Stimulated activated naive CD4-positive, alpha-beta T cell (primary cell): Measurements from ENCODE around the gene LATS2.

Experiments used
- DNase-seq, 6 experiments: peaks; one replicate each; lab custom pipeline; 2025; lab: John Stamatoyannopoulos, UW

LATS2 gene

DNA sequence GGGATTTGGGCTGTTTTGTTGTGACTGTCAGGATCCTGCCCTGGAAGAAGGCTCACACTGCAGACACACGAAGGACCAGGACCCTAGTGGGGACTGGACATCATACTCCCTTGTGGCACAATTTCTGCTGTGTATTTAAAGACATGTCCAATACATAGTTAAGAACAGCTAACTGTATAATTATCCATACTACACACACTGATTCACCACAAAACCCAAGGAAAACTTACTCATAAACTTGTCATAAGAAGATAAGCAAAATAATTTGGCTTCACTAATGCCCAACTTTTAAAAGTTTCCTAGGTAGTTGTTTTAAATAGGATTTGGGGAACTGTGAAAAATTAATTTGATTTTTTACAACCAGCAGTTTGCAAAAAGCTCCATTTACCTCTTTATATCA lies 46.1 kb downstream of the LATS2 start:
- DNase-seq = no peak

DNA sequence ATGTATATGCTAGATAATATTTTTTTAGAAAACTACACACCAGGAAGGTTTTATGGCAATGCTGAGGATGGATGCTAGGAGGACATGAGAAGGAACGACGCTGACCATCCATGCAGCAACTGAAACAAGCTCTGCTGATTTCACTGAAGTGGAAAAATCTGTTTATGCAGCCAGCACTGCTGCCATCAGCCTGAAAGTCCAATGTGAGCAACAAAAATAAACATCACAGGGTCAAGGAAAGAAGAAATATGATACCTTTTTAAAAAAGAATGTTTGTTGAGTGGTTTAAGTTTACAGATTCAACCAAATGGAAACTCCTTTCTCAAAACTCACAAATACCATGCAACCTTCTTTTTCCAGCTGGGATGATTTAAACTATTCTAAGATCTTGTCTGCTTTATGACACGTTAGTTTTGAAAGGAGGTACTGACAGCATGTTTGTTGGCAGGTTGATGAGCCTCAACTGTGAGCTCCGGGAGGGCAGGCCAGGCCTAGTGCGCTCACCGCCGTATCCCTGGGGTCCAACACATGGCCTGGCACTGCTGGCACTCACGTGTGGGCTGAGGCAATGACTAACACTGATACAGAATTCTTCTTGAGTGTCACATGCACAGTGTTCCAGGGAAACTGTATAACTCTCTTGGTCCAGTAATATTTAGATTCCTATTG lies 46.8 kb downstream of the LATS2 start:
- no peak for DNase-seq

DNA sequence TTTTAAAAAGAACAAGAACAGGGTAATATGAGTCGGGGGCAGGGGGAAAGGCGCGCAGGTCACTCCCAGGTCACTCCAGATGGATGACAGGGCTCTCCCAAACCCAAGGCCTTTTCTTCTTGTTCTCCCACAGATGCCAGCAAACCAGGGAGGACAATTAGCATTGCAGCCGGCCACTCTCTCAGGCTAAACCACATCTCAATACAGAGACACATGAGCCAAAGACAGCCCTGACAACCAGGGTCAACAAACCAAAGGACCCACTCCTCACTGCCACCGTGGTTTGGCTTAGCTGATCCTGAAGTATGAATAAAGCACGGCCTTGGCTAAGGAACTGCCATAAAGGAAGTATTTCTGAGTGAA lies 47.3 kb downstream of the LATS2 start:
- DNase-seq = no peak

DNA sequence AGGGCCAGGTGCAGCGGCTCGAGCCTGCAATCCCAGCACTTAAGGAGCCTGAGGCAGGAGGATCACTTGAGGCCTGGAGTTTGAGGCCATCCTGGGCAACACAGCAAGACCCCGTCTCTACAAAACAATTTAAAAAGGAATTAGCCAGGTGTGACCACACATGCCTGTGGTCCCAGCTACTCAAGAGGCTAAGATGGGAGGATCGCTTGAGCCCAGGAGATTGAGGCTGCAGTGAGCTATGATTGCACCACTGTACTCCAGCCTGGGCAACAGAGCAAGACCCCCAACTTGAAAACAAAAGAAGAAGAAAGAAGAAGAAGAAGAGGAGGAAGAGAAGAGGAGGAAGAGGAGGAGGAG lies 47.7 kb downstream of the LATS2 start:
- DNase-seq = no peak

DNA sequence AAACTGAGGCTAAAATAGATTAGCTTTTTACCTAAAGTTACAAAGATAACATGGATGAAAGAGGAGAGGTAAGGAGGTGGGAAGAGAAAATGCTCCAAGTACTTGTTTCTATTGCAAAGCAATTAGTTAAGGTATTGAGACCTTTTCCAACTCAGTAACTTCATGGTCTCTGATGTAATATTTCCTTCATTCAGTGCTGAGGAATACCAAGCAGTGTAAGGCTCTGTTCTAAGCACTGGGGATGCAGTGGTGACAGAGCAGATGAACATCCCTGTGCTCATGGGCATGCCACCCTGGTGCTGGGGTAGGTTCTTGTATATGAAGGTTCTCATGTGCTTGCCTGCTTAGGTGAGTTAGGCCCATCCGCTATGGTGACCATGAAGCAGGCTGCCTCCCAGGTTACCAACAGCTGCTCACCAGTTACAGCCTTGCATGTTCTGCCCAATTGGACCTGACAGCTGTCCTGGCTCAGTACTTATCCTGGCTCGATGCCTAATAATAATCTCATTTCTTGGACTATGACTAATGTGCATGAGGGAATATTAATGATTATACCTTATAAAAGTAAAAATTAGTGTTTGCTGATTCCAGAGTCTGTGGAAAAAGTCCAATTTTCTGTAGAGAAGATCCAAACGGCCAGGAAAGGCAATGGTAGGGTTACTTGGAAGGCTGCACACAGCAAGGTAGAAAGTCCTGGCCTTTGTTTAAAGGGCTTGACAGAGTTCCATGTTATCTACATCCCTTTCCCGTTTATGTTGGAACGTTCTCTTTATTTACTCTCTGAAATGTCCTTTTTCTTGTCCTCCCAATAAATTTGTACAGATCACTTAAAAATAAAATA lies 48.3 kb downstream of the LATS2 start:
- DNase-seq = no peak

DNA sequence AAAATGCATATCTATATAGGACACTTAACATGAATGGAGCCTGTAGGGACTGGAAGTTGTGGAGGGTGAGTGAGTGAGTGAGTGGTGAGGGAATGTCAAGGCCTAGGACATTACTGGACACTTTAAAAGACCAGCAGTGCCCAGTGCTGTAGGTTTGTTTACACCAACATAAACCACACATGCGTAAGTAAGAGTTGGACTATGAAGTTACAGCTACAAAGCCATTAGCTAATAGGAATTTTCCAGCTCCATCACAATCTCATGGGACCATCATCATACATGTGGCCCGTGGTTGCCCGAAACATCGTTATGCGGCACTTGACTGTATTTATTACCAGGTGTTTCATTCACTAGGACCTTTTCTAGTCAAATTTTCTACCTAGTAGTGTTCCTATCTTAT lies 49.2 kb downstream of the LATS2 start:
- DNase-seq = no peak

DNA sequence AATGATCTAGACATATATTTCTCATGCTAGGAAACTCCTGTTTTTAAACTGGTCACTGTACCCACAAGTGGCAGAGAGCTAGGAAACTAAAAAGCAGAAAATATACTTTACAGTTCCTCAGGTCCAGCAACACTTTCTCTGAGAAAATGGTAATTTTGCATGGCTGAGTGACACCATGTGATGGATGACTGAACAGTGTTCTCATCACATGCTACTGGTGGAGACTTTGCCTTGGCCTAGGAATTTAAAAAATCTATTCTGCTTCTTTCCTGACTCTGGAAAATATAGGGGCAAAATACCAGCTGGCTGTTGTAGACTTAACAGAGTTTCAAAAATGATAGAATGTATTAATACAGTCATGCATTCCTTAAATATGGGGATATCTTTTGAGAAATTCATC lies 50.0 kb downstream of the LATS2 start:
- no peak for DNase-seq

DNA sequence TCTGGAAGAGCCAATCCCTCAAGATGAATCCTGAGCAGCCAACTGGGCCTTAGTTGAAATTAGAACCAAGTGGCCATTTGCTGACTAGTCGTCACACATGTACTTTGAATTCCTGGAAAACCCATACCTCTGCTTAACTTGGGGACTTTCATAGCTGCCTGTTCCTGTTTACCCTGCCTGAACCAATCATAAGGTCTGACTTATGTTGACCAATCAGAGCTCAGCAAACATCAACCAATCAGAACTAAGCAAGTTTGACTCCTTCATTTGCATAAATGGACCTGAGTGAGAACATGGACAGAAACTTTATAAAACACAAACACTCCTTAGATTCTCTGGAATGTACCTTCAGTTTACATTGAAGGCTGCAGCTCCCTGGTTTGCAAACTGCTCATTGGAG lies 50.8 kb downstream of the LATS2 start:
- no peak for DNase-seq

DNA sequence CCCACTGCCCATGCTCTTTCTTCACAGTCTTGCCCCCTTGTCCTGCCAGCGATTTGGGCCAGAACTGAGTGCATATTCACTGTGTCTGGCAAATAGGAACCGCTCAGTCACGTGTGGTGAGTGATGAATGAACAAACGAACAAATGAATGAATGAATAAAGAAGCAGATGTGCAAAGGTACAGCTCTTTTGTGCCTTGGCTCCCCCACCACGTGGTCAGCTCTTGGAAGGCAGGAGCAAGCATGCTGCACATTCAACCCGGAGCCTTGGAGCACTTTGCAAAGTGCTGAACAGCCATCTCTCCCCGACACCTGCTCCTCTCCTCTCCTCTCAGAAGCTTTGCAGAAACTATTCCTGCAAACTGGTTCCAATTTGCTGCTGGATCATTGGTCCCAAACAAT lies 52.4 kb downstream of the LATS2 start:
- no peak for DNase-seq

DNA sequence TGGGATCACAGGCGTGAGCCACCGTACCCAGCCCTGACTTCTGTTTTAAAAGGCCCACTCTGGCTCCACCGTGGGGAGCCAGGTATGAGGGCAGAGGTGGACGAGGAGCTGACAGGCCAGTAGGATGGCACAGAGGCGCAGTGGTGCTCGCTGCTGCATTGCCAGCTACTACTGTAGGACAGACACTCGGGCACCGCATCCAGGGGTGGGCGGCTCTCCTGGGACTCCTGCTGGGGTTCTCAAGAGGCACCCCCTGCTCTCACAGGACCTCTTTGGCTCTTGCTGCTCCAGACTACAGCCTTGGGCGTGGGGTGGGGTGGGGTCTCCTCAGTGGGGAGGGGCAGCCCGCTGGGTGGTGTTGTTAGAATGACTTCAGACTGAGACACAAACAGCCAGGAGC lies 53.4 kb downstream of the LATS2 start:
- no peak for DNase-seq

DNA sequence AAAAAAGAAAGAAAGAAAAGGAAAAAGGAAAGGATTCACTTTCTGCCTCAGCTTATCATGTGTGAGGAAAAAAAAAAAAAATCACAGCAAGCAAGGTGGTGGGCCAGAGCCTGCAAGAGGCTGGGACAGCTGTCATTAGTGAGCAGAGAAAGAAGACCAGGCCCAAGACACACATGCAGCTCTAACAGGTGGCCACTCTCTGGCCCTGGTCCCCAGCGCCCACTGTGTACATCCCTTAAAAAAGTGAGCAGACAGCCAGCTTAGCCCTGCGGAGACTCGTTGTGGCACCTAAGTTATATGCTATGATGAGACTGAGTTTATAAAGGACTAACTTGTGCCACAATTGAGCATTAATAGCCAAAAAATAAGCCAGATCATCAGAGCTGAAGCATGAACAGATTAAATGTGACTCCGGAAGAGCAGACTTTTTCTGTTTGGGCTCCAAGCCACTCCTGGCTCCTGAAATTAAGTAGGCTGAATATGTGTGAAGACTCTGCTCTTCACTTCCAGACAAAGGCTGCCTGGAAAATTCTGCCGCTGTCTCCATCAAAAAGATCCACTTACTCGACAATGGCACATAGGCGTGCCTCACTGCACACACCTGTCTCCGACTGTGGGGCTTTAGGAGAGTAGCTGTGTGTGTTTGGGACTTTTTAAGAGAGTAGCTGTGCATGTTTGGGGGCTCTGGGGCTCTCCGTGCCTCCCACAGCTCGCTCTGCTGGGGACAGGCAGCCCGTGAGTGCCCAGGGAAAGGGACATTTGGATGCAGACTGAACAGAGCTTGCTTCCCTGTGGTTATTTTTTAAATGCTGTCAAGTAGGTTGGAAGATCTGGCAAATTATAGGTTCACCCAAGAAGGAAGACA lies 55.0 kb downstream of the LATS2 start:
- no peak for DNase-seq

DNA sequence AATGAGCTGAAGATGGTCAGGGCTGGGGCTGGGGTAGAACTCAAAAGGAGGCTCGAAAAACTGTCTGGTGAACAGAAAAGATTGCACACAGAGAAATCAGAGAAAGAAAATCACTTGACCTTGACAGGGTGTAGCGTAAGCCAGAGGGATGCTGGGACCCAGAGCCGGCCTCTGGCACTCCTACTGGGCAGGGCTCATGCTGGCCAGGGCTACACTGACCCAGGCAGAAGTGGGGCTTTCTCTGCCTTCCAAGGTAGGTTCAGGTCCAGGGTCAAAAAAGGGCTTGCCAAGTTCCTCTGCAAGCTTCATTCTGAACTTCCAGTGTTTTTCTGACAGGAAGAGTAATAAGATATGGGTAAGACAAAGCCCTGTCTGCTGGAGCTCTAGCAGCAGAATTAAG lies 56.2 kb downstream of the LATS2 start:
- DNase-seq = no peak

DNA sequence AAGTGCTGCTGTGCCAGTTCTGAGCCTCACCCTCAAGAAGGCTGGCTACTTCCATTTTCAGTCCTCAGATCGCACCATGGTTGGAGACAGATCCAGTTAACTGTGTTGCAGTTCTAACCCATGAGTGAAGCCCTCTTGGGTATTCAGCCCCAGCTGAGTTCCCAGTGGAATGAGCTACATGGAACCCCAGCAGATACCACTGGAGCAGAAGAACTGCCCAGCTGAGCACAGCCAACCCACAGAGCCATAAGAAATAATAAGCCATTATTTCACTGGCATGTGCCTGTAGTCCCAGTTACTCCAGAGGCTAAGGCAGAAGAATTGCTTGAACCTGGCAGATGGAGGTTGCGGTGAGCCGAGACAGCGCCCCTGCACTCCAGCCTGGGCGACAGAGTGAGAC lies 59.9 kb downstream of the LATS2 start:
- no peak for DNase-seq

DNA sequence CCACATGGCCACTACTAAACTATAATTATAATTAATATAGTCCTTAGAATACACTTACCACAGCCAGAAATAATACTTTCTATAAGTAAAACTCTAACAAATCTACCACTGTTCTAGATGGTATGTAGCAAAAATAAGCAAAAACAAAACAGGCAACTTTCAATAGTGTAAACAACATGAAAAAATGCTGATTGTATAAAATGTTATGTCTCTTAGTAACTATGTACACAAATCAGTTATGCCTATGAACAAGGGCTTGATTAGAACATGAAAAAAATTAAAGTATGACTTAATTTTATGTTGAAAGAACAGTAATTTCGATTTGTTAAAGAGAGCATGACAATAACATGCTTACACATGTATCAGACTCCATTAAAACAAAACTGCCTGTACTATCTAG lies 60.7 kb downstream of the LATS2 start:
- no peak for DNase-seq

DNA sequence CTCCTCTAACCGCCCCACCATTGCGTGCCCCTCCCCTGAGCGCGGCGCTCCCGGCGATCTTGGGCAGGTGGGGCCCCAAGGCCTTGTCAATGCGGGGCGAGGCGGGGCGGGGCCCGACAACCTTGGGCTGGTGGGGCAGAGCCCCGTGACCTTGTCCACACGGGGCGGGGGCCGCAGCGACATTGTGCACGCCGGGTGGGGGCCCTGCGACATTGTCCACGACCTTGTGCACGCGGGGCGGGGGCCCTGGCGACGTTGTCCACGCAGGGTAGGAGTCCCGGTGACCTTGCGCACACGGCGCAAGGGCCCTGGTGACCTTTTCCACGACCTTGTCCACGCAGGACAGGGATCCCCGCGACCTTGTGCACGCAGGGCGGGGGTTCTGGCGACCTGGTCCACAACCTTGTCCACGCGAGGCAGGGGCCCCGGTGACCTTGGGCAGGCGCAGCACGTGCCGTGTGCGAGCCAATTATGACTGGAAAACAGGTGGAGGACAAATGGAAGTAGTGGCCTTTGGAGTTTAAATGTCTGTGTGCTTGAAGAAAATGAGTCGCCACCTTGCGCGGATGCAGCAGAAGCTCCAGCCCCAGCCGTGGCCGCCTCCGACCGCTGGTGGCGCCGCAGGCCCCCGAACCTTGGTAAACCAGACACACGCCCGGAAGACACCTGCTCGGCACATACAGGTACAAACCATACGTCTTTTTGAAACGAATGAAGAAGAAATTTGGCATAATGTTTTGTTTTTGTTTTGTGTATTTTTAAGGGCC lies 62.6 kb downstream of the LATS2 start:
- DNase-seq = no peak

DNA sequence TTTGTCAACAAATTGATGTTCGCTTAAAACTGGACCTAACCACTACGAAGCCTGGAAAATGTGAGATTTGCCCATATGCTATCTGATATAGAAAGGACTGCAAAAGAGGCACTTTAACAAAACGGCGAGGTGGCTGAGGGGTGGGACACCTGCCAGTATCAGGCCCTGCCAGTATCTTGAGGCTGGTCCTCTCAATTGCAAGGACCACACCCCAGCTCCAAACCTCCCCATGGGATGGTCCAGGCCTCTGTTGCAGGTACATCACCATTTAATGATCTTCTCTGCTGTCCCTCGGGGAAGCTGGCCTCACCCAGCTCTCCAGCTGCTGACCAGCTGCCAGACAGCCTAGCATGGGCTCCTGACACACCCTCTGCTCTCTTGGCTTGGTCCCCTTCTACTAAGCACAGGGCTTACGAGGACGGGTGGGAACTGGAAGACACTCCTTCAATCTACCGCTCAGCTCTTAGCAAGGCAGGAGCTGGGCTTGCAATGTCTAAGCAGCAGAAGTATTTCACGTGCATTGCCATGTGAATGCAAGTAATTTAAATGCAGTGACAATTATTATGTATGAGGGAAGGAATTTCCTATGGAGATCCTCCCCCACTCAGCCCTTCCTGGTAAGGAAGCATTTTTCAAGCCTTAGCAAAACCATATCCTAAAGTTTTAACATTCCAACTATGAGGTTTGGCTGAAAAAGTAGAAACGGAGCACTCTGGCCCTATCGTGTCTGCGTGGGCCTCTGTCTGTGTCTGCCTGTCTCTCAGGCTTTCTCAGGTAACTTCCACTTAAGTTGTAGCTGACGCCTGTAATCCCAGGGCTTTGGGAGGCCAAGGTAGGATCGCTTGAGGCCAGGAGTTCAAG lies 63.9 kb downstream of the LATS2 start:
- no peak for DNase-seq

DNA sequence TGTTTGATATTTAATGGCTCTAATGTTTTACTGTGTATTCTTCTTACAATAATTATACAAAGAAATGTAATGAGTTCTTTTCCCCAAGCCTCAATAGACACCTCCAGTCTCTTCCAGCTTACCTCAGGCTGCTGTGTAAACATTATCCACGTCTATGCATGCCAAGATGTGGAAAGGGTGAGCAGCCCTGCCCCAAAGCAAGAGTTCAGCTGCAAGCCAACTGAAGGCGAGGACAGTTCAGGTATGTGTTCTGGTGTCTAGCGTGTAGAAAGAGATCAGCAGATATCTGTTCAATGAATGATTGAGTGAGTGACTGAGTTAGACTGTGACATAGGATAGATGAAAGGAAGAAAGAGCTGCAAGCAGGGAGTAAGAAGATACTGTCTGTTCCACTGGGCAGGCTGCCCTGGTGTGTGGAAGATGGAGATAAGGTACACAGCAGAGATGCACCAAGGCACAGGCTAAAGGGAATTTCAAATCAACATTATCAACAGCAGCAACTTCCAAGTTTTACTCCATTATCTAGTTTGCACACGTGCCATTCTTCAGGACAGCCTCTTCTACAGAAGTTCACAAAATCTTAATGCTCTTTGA lies 66.0 kb downstream of the LATS2 start:
- DNase-seq = no peak

DNA sequence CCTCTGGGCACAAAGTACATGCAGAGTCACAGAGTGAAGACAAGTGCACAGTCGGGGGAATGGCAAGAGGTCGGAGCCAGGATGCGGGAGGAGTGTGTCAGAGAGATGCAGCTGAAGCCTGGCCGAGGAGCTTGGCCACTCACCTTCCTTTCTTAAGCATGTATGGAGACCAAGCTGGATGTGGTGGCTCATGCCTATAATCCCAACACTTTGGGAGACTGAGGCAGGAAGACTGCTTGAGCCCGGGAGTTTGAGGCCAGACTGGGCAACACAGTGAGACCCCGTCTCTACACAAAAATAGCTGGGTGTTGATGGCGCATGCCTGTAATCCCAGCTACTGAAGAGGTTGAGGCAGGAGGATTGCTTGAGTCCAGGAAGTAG lies 67.0 kb downstream of the LATS2 start:
- no peak for DNase-seq

DNA sequence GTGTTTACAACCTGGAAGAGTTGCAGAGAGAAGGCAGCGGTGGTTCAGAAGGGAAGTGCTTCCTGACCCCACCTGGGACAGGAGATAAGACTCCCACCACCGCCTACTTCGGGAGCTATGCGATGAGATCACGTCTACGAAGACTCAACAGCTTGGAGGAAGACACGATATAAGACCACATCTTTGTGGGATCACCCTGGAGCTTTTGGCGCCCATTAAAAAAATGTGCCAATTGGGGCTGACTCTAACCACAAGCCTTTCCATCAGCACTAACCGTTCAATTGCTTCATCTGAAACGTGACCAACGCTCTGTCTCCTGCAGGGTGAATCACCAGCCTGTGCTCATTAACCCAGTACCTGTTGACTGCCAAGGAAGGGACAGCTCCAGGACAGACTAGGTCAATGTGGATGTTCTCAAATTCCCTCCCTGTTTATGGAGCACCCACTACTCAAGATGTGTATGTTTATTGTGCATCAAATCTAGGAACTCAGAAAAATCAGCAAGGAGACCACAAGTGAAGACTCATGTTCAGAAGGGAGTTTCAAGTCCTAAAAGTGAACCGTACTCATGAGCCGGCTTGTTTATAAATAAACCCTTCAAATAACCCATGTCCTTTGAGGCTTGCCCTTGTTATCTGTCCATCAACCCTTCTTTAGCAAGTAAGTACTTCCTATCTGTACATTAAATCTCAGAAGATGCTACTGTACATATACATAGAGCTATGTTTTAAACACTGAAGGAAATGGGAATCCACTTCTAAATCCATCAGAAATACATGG lies 67.5 kb downstream of the LATS2 start:
- no peak for DNase-seq

DNA sequence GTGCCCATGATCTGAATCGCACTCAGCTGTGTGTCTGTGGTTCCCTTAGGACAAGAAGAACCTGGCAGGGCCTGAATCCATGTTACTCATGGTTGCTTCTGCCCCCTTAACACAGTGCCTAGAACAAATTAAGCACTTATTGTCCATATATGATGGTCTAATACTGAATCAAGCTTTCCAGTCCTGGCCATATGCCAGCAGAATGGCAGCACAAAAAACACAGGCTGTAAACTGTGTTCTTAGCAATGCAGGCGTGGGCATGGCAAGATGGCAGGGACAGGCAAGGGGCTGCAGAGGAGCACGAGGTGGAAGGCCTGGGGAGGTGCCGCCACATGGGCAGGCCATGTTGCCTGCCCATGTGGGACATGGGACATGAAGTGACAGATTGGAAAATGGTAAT lies 68.2 kb downstream of the LATS2 start:
- no peak for DNase-seq
